ENCODE measurements around the gene OARD1.

Gene OARD1

GRCh38 chr6:41036186-41036585 lies 36.0 kb downstream of the OARD1 start:
- Histone ChIP-seq H4K20me1 (ENCODE audit: low read depth, low read length) (no peaks in the 10 kb centered on the region), H3K4me2 (ENCODE audit: low read depth, low read length, poor library complexity, severe bottlenecking) (no peak overlapping the region), H3F3A (ENCODE audit: insufficient read depth) (no peaks in the 10 kb centered on the region), H3K36me3 (ENCODE audit: low read length) (no peaks in the 10 kb centered on the region), H3K27me3 (ENCODE audit: low read length) (no peaks in the 10 kb centered on the region), H3K9me2 (replicated peaks; ENCODE audit: insufficient read depth, low read length) (no peaks in the 10 kb centered on the region), H3K27ac (ENCODE audit: low read depth, low read length) (no peak overlapping the region), H3K9me3 (ENCODE audit: insufficient read depth, low read length) (no peaks in the 10 kb centered on the region), H2AFZ (ENCODE audit: low read depth, low read length, severe bottlenecking) (no peak overlapping the region), H3K79me2 (ENCODE audit: insufficient read depth, low read length) (no peaks in the 10 kb centered on the region), H3K9ac (ENCODE audit: low read length) (no peak overlapping the region), H3K4me3 (ENCODE audit: insufficient read depth, low read length, poor library complexity, severe bottlenecking) (no peak overlapping the region)
- TF ChIP-seq EZH2phosphoT487 (conservative IDR thresholded peaks at IDR 0.05; ENCODE audit: low read length) (no peak), CTCF (IDR thresholded peaks at IDR 0.05; ENCODE audit: insufficient read depth, low read length, poor library complexity, severe bottlenecking) (no peak)

GRCh38 chr6:41033776-41034175 lies 38.4 kb downstream of the OARD1 start:
- Histone ChIP-seq H3K9ac (ENCODE audit: low read length) (no peak overlapping the region), H3K4me3 (ENCODE audit: insufficient read depth, low read length, poor library complexity, severe bottlenecking) (no peak overlapping the region), H3K27ac (ENCODE audit: low read depth, low read length) (no peak overlapping the region), H3K27me3 (ENCODE audit: low read length) (no peaks in the 10 kb centered on the region), H3K9me2 (replicated peaks; ENCODE audit: insufficient read depth, low read length) (no peaks in the 10 kb centered on the region), H3K36me3 (ENCODE audit: low read length) (no peaks in the 10 kb centered on the region), H4K20me1 (ENCODE audit: low read depth, low read length) (no peaks in the 10 kb centered on the region), H3K4me2 (ENCODE audit: low read depth, low read length, poor library complexity, severe bottlenecking) (no peak overlapping the region), H2AFZ (ENCODE audit: low read depth, low read length, severe bottlenecking) (no peak overlapping the region), H3K79me2 (ENCODE audit: insufficient read depth, low read length) (no peaks in the 10 kb centered on the region), H3F3A (ENCODE audit: insufficient read depth) (no peaks in the 10 kb centered on the region), H3K9me3 (ENCODE audit: insufficient read depth, low read length) (no peaks in the 10 kb centered on the region)
- TF ChIP-seq EZH2phosphoT487 (conservative IDR thresholded peaks at IDR 0.05; ENCODE audit: low read length), result no peak
- TF ChIP-seq CTCF (IDR thresholded peaks at IDR 0.05; ENCODE audit: insufficient read depth, low read length, poor library complexity, severe bottlenecking), result no peak

GRCh38 chr6:41032830-41033229 lies 39.3 kb downstream of the OARD1 start:
- Histone ChIP-seq H3F3A (ENCODE audit: insufficient read depth) (no peaks in the 10 kb centered on the region), H3K27me3 (ENCODE audit: low read length) (no peaks in the 10 kb centered on the region), H4K20me1 (ENCODE audit: low read depth, low read length) (no peaks in the 10 kb centered on the region), H3K9ac (ENCODE audit: low read length) (no peak overlapping the region), H2AFZ (ENCODE audit: low read depth, low read length, severe bottlenecking) (no peak overlapping the region), H3K27ac (ENCODE audit: low read depth, low read length) (no peak overlapping the region), H3K79me2 (ENCODE audit: insufficient read depth, low read length) (no peaks in the 10 kb centered on the region), H3K9me3 (ENCODE audit: insufficient read depth, low read length) (no peaks in the 10 kb centered on the region), H3K9me2 (replicated peaks; ENCODE audit: insufficient read depth, low read length) (no peaks in the 10 kb centered on the region), H3K4me3 (ENCODE audit: insufficient read depth, low read length, poor library complexity, severe bottlenecking) (no peak overlapping the region), H3K4me2 (ENCODE audit: low read depth, low read length, poor library complexity, severe bottlenecking) (no peak overlapping the region), H3K36me3 (ENCODE audit: low read length) (no peaks in the 10 kb centered on the region)
- TF ChIP-seq CTCF (IDR thresholded peaks at IDR 0.05; ENCODE audit: insufficient read depth, low read length, poor library complexity, severe bottlenecking), result no peak
- TF ChIP-seq EZH2phosphoT487 (conservative IDR thresholded peaks at IDR 0.05; ENCODE audit: low read length), result no peak

Measured in SU-DHL-6 (cell line).